HG03457 (cell line): ENCODE measurements around the gene CTNND2.

Experiments used
- ATAC-seq: cut with Tn5 transposase; IDR thresholded peaks from one replicate; pipeline ENCODE4 v1.9.1; 2021; ENCODE audit warnings: moderate number of reproducible peaks; ENCODE audit not compliant: unreplicated experiment

Gene CTNND2

DNA sequence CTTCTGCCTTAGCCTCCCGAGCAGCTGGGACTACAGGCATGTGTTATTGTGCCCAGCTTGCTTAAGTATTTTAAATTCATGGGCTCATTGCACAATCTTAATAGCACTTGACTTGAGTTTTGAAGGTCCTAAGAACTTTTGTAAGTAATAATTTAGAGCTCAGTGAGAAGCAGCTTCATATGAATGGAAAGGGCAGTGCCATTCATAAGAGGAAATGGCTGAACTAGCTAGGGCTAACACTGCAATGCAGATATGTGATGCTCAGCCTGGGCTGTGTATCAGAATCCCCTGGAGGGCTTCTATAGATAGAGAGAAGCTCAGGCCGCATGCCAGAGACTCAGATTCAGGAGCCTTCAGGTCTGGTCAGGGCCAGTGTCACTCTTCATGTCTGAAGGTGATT, 847.7 kb downstream of the CTNND2 start:
- ATAC-seq = no peak

DNA sequence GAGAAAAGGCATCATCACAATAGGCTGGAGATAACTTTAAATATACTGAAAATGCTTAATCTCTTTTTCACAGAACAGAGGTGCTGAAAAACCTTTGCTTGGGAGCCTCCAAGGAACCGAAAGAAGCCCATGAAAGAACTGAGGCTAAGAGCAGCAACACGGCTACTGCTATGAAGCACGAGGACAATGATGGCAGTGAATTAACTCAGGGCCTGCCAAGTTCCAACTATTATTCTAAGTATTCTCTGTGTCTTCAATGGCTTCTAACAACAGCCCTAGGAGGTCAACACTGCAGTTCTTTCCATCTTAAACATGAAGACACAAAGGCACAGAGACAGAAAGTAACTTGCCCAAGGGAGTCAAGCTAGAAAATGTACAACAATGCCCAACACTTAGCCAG, 850.2 kb downstream of the CTNND2 start:
- ATAC-seq = no peak

GRCh38 chr5:11052871-11053270, 851.4 kb downstream of the CTNND2 start:
- no peak for ATAC-seq

- no peak for ATAC-seq
These were observed 853.5 kb downstream of the CTNND2 start for GRCh38 chr5:11050596-11051304.

DNA sequence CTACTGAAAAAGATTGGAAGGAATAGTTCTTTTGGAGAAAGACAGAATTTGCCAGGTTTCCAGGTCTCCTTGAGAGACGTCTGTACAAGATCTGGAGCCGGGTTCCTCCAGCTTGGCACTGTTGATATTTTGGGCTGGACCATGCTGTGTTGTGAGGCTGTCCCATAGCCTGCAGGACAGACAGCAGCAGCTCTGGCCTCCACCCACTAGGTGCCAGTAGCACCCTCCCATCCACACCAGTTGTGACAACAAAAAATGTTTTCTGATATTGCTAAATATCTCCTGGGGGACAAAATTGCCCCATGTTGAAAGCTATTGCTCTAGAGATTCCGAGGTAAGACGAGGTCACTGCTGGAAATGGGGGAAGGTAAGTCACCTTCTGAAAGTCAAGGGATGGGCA, 855.5 kb downstream of the CTNND2 start:
- ATAC-seq = no peak

- no peak for ATAC-seq
These were observed 856.6 kb downstream of the CTNND2 start for GRCh38 chr5:11047625-11048024.

DNA sequence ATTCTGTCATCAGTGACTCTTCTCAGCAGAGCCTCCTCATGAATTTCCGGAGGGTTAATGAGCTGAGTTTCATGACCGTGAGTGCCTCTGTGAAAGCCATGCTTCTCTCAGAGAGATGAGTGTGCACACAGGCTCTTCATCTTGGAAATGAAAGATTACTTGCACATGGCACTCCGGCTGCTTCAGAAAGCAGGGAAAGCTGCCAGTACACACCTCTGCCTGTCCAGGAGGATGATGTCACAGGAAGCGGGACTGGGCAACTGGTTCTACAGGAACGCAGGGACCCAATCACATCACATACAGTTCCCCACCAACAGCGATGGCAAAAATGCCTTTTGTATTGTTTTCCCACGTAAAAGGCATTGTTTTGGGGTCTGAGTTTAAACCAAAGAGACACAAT, 857.2 kb downstream of the CTNND2 start:
- ATAC-seq = no peak

GRCh38 chr5:11046160-11046559, 858.1 kb downstream of the CTNND2 start:
- ATAC-seq = no peak

DNA sequence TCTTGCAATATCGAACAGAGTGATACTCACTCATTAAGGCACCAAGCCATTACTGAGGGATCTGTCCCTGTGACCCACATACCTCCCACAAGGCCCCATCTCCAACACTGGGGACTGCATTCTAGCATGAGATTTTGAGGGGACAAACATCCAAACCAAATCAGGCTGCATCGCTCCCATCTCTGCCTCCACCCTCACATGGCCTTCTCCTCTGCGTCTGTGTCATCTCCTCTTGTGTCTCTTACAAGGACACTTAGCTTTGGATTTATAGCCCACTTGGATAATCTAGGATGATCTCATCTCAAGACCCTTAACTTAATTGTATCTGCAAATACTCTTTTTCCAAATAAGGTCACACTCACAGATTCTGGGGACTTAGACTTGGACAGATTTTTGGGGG, 858.8 kb downstream of the CTNND2 start:
- ATAC-seq = no peak

DNA sequence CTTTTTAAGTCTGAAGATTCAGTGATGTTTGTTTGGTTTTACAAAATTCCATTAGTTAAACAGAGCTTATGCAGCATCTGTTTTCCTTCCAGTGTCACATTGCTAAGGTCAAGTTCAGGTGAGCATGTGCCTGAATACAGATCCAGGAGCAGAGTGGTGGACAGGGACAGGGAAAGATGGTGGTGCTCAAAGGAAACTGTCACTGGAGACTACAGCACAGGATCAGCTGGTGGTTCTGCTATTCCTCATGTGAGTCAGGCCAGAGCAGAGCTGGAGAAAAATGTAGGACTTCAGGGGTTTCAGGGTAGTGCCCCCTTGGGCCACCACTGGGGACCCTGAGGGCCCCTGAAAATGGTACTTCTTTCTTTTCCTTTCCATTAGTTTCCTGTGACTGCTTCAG, 859.7 kb downstream of the CTNND2 start:
- no peak for ATAC-seq

- no peak for ATAC-seq
These were observed 860.4 kb downstream of the CTNND2 start for GRCh38 chr5:11043881-11044280.

DNA sequence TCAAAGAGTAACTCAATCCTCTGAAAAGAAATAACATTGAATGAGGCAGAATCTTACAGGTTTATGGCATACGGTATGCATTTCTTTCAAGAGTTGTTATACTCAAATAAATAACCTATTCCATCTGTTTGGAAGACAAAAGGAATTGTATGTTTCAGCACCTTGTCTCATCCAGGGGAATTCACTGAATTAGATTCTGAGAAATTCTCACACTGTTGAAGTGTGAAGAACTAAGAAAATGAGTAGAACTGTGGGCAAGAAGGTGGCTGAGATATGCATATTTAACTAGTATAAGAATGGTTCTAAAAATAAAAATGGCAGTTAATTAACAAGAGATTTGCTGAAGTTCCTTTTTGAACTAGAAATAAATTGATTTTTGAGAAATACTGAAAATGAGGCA, 863.9 kb downstream of the CTNND2 start:
- no peak for ATAC-seq

GRCh38 chr5:11038772-11039171, 865.5 kb downstream of the CTNND2 start:
- no peak for ATAC-seq

DNA sequence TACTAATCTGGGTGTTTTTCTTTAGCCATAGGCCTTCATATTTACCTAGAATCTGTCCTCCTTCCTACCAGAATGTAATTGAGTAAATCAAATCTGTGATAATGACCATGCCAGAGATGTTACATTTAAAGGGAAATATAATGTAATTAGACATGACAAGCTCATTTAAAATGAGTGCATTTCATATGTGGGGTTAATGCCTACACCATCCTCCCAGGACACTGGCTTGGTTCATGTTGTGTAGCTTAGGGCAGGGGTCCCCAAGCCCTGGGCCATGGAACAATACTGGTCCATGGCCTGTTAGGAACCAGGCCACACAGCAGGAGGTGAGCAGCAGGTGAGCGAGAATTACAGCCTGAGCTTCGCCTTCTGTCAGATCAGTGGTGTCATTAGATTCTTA, 866.3 kb downstream of the CTNND2 start:
- no peak for ATAC-seq

- no peak for ATAC-seq
These were observed 867.2 kb downstream of the CTNND2 start for GRCh38 chr5:11037080-11037479.

DNA sequence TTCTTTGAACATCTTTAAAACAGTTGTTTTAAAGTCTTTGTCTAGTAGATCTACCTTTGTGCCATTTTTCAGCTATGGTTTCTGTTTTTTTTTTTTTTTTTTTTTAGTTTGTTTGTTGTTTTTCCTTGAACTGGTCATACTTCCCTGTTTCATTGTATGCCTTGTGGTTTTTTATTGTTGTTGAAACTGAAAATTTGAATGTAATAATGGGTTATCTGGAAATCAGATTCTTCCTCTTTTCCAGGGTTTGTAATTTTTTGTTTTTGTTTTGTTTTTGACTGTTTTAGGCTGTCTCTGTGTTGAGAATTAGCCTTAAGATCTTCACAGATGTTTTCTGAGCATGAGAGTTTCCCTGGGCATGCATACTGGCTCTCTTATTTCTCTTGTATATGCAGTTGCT, 873.6 kb downstream of the CTNND2 start:
- no peak for ATAC-seq

GRCh38 chr5:11027660-11028059, 876.6 kb downstream of the CTNND2 start:
- no peak for ATAC-seq

DNA sequence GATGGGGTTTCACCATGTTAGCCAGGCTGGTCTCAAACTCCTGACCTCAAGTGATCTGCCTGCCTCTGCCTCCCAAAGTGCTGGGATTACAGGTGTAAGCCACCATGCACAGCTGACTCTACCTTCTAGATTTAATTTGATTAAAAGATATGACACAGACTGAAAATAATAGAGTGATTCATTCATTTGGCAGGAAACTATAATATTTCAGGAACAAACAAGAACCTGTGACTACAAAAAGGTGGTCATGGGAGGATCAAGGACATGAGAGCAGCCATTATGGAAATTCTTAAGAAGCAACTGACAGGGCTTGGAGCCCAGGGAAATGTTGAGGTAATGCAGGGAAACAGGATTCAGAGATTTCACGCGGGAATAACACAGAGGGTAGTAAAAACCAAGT, 877.7 kb downstream of the CTNND2 start:
- no peak for ATAC-seq

DNA sequence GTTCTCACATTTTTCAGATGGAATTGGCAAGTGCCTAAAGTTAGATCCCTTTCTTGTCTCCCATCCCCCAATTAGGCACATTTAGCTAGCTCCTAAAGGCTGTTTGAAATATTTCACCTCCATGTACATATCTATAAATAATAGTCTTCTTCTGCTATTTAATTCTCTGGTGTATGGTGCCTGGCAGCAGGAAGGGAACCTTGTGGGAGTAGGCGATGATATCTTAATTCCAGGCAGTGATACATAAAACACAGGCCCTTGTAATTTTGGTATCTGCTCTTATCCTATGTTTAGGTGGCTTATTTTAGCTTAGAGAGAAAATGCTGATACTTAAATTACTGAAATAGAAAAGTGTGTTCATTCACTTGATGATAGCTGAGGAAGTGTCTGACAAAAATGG, 880.3 kb downstream of the CTNND2 start:
- ATAC-seq = no peak

GRCh38 chr5:11013793-11014192, 890.5 kb downstream of the CTNND2 start:
- no peak for ATAC-seq

GRCh38 chr5:11012295-11012694, 892.0 kb downstream of the CTNND2 start:
- no peak for ATAC-seq

DNA sequence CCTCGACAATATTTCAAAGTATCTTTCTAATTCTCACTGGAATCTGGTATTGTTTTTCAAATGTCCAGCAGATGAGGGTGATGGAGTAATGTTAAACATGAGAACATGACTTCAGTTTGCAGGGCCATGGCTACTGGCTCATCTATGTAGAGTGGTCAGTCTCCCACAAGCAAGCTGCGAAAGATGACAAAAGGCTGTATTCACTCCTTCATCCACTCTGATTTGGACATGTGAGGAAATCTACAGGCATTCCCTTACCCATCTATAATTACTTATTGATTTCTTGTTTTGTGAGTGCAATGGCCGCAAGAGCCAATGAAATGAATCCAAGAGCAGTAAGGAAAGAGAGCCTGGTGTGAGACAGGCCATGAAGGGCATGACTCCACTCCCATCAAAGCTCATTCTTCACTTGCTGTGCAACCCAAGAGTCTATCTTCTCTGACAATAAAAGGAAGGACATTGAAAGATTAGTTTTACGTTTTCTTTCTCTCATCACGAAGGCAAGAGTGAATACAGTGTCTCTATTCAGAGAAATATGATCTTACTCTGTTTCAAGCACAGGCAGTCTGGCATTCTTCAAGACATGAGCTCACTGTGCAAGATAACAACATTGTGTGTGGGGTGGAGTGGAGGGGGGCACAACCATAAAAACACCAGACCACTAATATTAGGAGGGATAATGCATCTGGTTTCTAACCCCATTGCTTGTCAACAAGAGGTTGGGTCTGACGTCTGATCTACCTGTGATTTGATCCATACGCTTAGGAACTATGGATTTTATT, 893.6 kb downstream of the CTNND2 start:
- no peak for ATAC-seq

DNA sequence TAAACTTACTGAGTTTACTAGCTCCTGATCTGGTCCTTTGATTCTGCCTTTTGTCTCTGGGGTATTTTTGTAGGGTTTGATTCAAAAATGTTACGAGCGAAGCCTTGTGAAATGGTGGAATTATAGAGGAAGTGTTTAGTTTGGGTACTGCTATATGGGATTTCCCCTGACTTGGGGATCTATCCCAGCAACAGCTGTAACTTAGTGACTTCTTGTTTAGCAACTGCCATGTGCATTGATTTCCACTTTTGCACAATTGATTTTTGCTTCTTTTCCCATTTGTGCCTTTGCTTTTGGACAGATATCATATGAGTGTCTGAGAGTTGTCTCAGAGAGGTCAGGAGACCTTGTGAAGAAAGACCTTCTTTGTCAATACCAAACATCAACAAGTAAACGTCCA, 894.7 kb downstream of the CTNND2 start:
- no peak for ATAC-seq
